Fibroblast of villous mesenchyme (primary cell): ENCODE measurements around the gene GFPT1. TPM values are rescaled to one million over a fixed set of nuclear protein-coding genes. Genes with fewer than 3 reads are reported as not detected.
A peak's percentile ranks its signal among the peaks of the same experiment; 100 is the strongest.

Experiments
- DNase-seq: peaks from one replicate; pipeline ENCODE4 v3.0.0-alpha.2; 2010; ENCODE audit warnings: low read depth
- H3K4me3 ChIP-seq: 2 replicates; pipeline ENCODE4 v1.5.1; 2011; ENCODE audit warnings: low read depth, mild to moderate bottlenecking, low read length
- CTCF ChIP-seq: IDR thresholded peaks from 2 replicates; pipeline ENCODE4 v1.5.1; 2012; ENCODE audit warnings: low read depth, mild to moderate bottlenecking, low read length; ENCODE audit not compliant: insufficient read depth
- total RNA-seq: library from RNA; depleted of rRNA; stranded (reverse); fragments of >200 nt; gene quantifications from 2 replicates; pipeline ENCODE4 v1.2.3, GENCODE V29; 2012

The GFPT1 gene
- total RNA-seq, 1 donor: 75.1 TPM

GRCh38 chr2:69385443-69386151 lies 1.4 kb downstream of the GFPT1 start:
- peak; percentile 83 for DNase-seq
- TF ChIP-seq CTCF: no peak

GRCh38 chr2:69384618-69385081 lies 2.4 kb downstream of the GFPT1 start:
- peak; percentile 28 for DNase-seq
- TF ChIP-seq CTCF: no peak
- H3K4me3 ChIP-seq: peak overlapping the region; percentile 85

More at GRCh38 chr2:69385443-69386151, 1.4 kb downstream of the GFPT1 start:
- peak overlapping the region; percentile 85 for H3K4me3 ChIP-seq

GRCh38 chr2:69383176-69383812 lies 3.7 kb downstream of the GFPT1 start:
- TF ChIP-seq CTCF: no peak
- DNase-seq: no peak
- peak overlapping the region; percentile 85 for H3K4me3 ChIP-seq

- no peak for DNase-seq
- no peak for TF ChIP-seq CTCF
- no peak overlapping the region for H3K4me3 ChIP-seq
Measured at GRCh38 chr2:69382547-69382946, 4.5 kb downstream of the GFPT1 start.

GRCh38 chr2:69381337-69381737 lies 5.7 kb downstream of the GFPT1 start:
- TF ChIP-seq CTCF: no peak
- H3K4me3 ChIP-seq: no peak overlapping the region
- DNase-seq: no peak

GRCh38 chr2:69380072-69380917 lies 6.7 kb downstream of the GFPT1 start:
- no peak for DNase-seq
- no peak overlapping the region for H3K4me3 ChIP-seq

More at GRCh38 chr2:69380072-69380917, 6.7 kb downstream of the GFPT1 start:
- TF ChIP-seq CTCF: no peak
